Activated naive CD8-positive, alpha-beta T cell treated with anti-CD3 and anti-CD28 coated beads, Interleukin-2, amount 10 ng/mL, durations not matched to agents 7 days and 5 days (primary cell): ENCODE results near the gene KLK8. TPM values are rescaled to one million over a fixed set of nuclear protein-coding genes. Genes with fewer than 3 reads are reported as not detected.

ENCODE experiments used
- ATAC-seq: fragments of 150-1000 bp; cut with Tn5 transposase; one replicate; pipeline ENCODE4 v1.10.0; 2021; ENCODE audit warnings: low read depth, moderate library complexity
- POLR2A ChIA-PET: fragments of 350-600 bp; sonication (Branson Sonifier 250); formaldehyde crosslinking; loops from one replicate; lab custom pipeline; 2021; ENCODE audit warnings: antibody characterized with exemption; lab: Charles Lee
- DNase-seq: peaks from one replicate; pipeline ENCODE4 v3.0.0; 2021
- H3K27ac Mint-ChIP-seq: one replicate; pipeline ENCODE4 v1.8.0; 2022; ENCODE audit warnings: mild to moderate bottlenecking, mixed read lengths
- H3K27me3 Mint-ChIP-seq: one replicate; pipeline ENCODE4 v1.8.0; 2022; ENCODE audit warnings: mild to moderate bottlenecking, moderate library complexity, mixed read lengths
- H3K36me3 Mint-ChIP-seq: one replicate; pipeline ENCODE4 v1.8.0; 2021; ENCODE audit warnings: mild to moderate bottlenecking, mixed read lengths
- H3K4me1 Mint-ChIP-seq: one replicate; pipeline ENCODE4 v1.8.0; 2021; ENCODE audit warnings: mixed read lengths
- H3K4me3 Mint-ChIP-seq: one replicate; pipeline ENCODE4 v1.8.0; 2022; ENCODE audit warnings: mild to moderate bottlenecking, moderate library complexity, mixed read lengths
- H3K9me3 Mint-ChIP-seq: one replicate; pipeline ENCODE4 v1.8.0; 2021; ENCODE audit warnings: mixed read lengths
- total RNA-seq, 2 experiments: library from RNA; stranded (reverse); gene quantifications; one replicate each; pipeline ENCODE4 v1.2.3, GENCODE V29; 2021

KLK8 gene
- total RNA-seq, 2 experiments from 2014 or later = not detected

- Mint-ChIP-seq H3K4me1 (no peaks in the 10 kb centered on the region), H3K27me3 (peaks cover 25% of the 10 kb centered on the region), H3K36me3 (no peaks in the 10 kb centered on the region), H3K9me3 (no peaks in the 10 kb centered on the region), H3K27ac (no peak overlapping the region), H3K4me3 (no peak overlapping the region)
- ATAC-seq = no peak
- no peak for DNase-seq
- POLR2A ChIA-PET = no interaction called here
Observed at GRCh38 chr19:51025809-51026553, 24.6 kb upstream of the KLK8 start.

GRCh38 chr19:51025401-51025800, 24.0 kb upstream of the KLK8 start:
- Mint-ChIP-seq H3K4me1 (no peaks in the 10 kb centered on the region), H3K27ac (no peak overlapping the region), H3K9me3 (no peaks in the 10 kb centered on the region), H3K36me3 (no peaks in the 10 kb centered on the region), H3K27me3 (peaks cover 29% of the 10 kb centered on the region), H3K4me3 (no peak overlapping the region)
- ATAC-seq = no peak
- DNase-seq = no peak
- POLR2A ChIA-PET = no interaction called here

GRCh38 chr19:51024924-51025323, 23.5 kb upstream of the KLK8 start:
- H3K36me3 Mint-ChIP-seq = no peaks in the 10 kb centered on the region
- no peak overlapping the region for H3K27ac Mint-ChIP-seq
- peaks cover 33% of the 10 kb centered on the region for H3K27me3 Mint-ChIP-seq
- DNase-seq (no peak), ATAC-seq (no peak)
- H3K4me3 Mint-ChIP-seq = no peak overlapping the region
- no peaks in the 10 kb centered on the region for H3K9me3 Mint-ChIP-seq
- POLR2A ChIA-PET = no interaction called here
- H3K4me1 Mint-ChIP-seq = peaks cover 2% of the 10 kb centered on the region

- Mint-ChIP-seq H3K9me3 (no peaks in the 10 kb centered on the region), H3K4me3 (no peak overlapping the region), H3K27ac (no peak overlapping the region), H3K4me1 (peaks cover 4% of the 10 kb centered on the region), H3K27me3 (peaks cover 42% of the 10 kb centered on the region), H3K36me3 (no peaks in the 10 kb centered on the region)
- POLR2A ChIA-PET = interaction anchor here (0.6 kb wide), 1 partner anchor 16 kb away, joined by 4 read pairs; no protein-coding TSS in a partner anchor
- ATAC-seq (no peak), DNase-seq (no peak)
Observed at GRCh38 chr19:51023946-51024345, 22.5 kb upstream of the KLK8 start.

DNA sequence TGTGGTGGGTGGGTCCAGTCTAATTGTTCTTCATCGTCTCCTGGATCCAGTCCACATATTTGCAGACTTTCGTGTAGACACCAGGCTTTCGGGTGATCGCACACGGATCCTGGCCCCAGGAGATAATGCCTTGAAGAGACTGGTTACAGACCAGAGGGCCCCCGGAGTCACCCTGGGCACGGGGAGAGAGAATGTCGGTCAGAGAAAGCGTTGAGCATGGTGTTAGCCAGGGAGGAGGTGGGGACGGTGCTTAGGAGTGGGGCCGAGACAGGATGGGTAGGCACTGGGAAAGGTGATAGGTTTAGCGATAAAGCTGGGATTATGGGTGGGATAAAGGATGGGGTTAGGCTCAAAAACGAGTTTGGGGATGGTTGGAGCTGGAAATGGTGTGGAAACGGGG, 21.1 kb upstream of the KLK8 start:
- H3K27me3 Mint-ChIP-seq = peaks cover 55% of the 10 kb centered on the region
- ATAC-seq (no peak), DNase-seq (no peak)
- peaks cover 10% of the 10 kb centered on the region for H3K4me1 Mint-ChIP-seq
- POLR2A ChIA-PET = no interaction called here
- no peaks in the 10 kb centered on the region for H3K9me3 Mint-ChIP-seq
- H3K4me3 Mint-ChIP-seq = no peak overlapping the region
- H3K36me3 Mint-ChIP-seq = no peaks in the 10 kb centered on the region
- no peak overlapping the region for H3K27ac Mint-ChIP-seq

- DNase-seq = no peak
- no peaks in the 10 kb centered on the region for H3K9me3 Mint-ChIP-seq
- no peak overlapping the region for H3K4me3 Mint-ChIP-seq
- no peak overlapping the region for H3K27ac Mint-ChIP-seq
- no peak for ATAC-seq
- POLR2A ChIA-PET = no interaction called here
- H3K4me1 Mint-ChIP-seq = peaks cover 15% of the 10 kb centered on the region
- peaks cover 61% of the 10 kb centered on the region for H3K27me3 Mint-ChIP-seq
- H3K36me3 Mint-ChIP-seq = no peaks in the 10 kb centered on the region
Observed at GRCh38 chr19:51020988-51021651, 19.7 kb upstream of the KLK8 start.

GRCh38 chr19:51019544-51019925, 18.1 kb upstream of the KLK8 start, which contains the start of gene KLK10:
Gene KLK10, minus strand, starts transcription at chr19:51019709. Its CDS starts 579 bp downstream, at chr19:51019130.
- H3K9me3 Mint-ChIP-seq = no peaks in the 10 kb centered on the region
- ATAC-seq (no peak), DNase-seq (no peak)
- H3K27me3 Mint-ChIP-seq = peaks cover 64% of the 10 kb centered on the region
- H3K27ac Mint-ChIP-seq = no peak within 1 kb of the TSS
- peak within 1 kb of the TSS; percentile 72 for H3K4me3 Mint-ChIP-seq
- peaks cover 19% of the 10 kb centered on the region for H3K4me1 Mint-ChIP-seq
- POLR2A ChIA-PET = interaction anchor here (1.0 kb wide), 1 partner anchor 8 kb away, joined by 3 read pairs; no protein-coding TSS in a partner anchor
- H3K36me3 Mint-ChIP-seq = no peaks in the 10 kb centered on the region

GRCh38 chr19:51018745-51019543, 17.5 kb upstream of the KLK8 start:
- no peaks in the 10 kb centered on the region for H3K36me3 Mint-ChIP-seq
- ATAC-seq = no peak
- H3K9me3 Mint-ChIP-seq = no peaks in the 10 kb centered on the region
- peak overlapping the region; percentile 72 for H3K4me3 Mint-ChIP-seq
- peaks cover 64% of the 10 kb centered on the region for H3K27me3 Mint-ChIP-seq
- DNase-seq = no peak
- H3K27ac Mint-ChIP-seq = no peak overlapping the region
- peaks cover 25% of the 10 kb centered on the region for H3K4me1 Mint-ChIP-seq
- POLR2A ChIA-PET = interaction anchor here (1.0 kb wide), 1 partner anchor 8 kb away, joined by 3 read pairs; no protein-coding TSS in a partner anchor

DNA sequence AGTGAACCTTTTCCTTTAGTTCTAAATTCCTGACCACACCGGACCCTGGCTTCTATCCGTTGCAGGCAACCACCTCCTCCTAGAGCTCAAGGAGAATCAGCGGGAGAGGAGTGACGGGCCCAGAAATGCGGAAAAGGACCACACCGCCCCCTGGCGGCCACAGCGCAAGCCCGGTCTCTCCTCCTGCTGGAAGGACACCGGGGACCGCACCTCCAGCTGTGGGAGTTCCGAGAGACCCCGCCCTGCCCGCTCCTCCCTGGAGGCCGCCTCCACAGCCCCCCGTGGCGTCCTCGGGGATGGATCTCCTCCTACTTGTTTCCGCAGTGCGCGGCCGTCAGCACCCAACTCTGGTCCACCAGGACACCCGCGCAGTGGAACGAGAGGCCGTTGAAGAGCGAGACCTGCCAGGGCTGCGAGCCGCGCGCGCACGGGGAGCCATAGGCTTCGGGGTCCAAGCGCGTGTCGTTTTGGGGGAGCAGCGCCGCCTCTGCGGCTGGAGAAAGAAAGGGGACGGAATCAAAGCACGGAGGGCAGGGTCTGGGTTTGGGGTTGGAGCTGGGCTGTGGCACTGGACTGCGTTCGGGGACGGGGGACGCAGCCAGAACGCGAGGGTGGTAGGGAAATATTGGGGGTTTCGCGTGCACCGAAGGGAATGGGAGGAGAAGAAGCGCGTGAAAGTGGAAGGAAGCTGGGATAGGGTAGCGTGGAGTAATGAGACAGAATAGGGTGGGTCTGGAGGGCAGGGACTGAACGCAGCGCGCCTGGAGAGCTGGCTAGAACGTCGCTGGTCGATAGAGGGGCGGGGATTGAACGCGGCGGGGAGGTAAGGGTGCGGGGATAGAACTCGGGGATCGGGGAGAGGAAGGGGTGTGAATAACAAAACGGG, 15.6 kb upstream of the KLK8 start:
- no peaks in the 10 kb centered on the region for H3K36me3 Mint-ChIP-seq
- no peaks in the 10 kb centered on the region for H3K9me3 Mint-ChIP-seq
- POLR2A ChIA-PET = no interaction called here
- peak overlapping the region; percentile 44 for H3K4me3 Mint-ChIP-seq
- peaks cover 27% of the 10 kb centered on the region for H3K4me1 Mint-ChIP-seq
- H3K27me3 Mint-ChIP-seq = peaks cover 57% of the 10 kb centered on the region
- DNase-seq (peak; percentile 73), ATAC-seq (peak; percentile 46)
- no peak overlapping the region for H3K27ac Mint-ChIP-seq

GRCh38 chr19:51015691-51016267, 14.4 kb upstream of the KLK8 start:
- DNase-seq (no peak), ATAC-seq (no peak)
- H3K4me1 Mint-ChIP-seq = peaks cover 27% of the 10 kb centered on the region
- no peak overlapping the region for H3K4me3 Mint-ChIP-seq
- no peaks in the 10 kb centered on the region for H3K36me3 Mint-ChIP-seq
- H3K9me3 Mint-ChIP-seq = no peaks in the 10 kb centered on the region
- H3K27ac Mint-ChIP-seq = no peak overlapping the region
- POLR2A ChIA-PET = no interaction called here
- peaks cover 48% of the 10 kb centered on the region for H3K27me3 Mint-ChIP-seq

- no peak overlapping the region for H3K27ac Mint-ChIP-seq
- no peak overlapping the region for H3K4me3 Mint-ChIP-seq
- H3K4me1 Mint-ChIP-seq = peaks cover 23% of the 10 kb centered on the region
- POLR2A ChIA-PET = no interaction called here
- no peaks in the 10 kb centered on the region for H3K36me3 Mint-ChIP-seq
- DNase-seq (no peak), ATAC-seq (no peak)
- no peaks in the 10 kb centered on the region for H3K9me3 Mint-ChIP-seq
- peaks cover 38% of the 10 kb centered on the region for H3K27me3 Mint-ChIP-seq
Observed at GRCh38 chr19:51014242-51014641, 12.8 kb upstream of the KLK8 start.

- no peaks in the 10 kb centered on the region for H3K36me3 Mint-ChIP-seq
- peaks cover 18% of the 10 kb centered on the region for H3K4me1 Mint-ChIP-seq
- H3K27ac Mint-ChIP-seq = no peak overlapping the region
- POLR2A ChIA-PET = no interaction called here
- ATAC-seq (no peak), DNase-seq (no peak)
- H3K9me3 Mint-ChIP-seq = no peaks in the 10 kb centered on the region
- H3K4me3 Mint-ChIP-seq = no peak overlapping the region
- H3K27me3 Mint-ChIP-seq = peaks cover 28% of the 10 kb centered on the region
Observed at GRCh38 chr19:51012661-51013190, 11.3 kb upstream of the KLK8 start.
